GM19238 (cell line): ENCODE measurements around the gene OR6K6.

ENCODE experiments used
- DNase-seq: peaks from one replicate; pipeline ENCODE4 v3.0.0; 2011; ENCODE audit warnings: low spot score; ENCODE audit not compliant: insufficient read length

The OR6K6 gene

DNA sequence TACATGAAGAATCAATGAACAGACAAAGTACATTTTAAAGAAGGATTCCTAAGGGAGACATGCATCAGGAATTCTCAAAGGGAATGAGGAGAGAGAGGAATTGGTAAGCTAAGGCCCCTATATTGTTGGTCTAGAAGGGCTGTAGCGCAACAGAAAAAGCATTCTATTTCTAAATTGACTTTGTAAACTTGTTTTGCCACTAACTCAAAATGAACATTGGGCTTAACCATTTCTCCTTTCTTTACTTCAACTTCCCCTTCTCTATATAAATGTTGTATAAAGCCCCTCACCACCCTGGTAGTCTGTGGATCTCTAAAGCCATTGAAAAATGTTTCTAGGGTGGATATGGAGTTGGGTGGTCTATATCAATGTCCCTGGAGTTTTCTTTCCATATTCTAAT is 46.9 kb downstream of the OR6K6 start:
- DNase-seq, result no peak

GRCh38 chr1:158803678-158804077 is 49.2 kb downstream of the OR6K6 start:
- no peak for DNase-seq
